AG10803 (cell line): Measurements from ENCODE around the gene MYO1E.

Experiments used
- DNase-seq: peaks from one replicate; pipeline ENCODE4 v3.0.0; 2010; ENCODE audit warnings: low read depth
- H3K4me3 ChIP-seq: 2 replicates; pipeline ENCODE4 v1.5.1; 2011; ENCODE audit warnings: mild to moderate bottlenecking, low read length, control low read depth
- CTCF ChIP-seq: conservative IDR thresholded peaks from 2 replicates; pipeline ENCODE4 v1.5.1; 2011; ENCODE audit warnings: mild to moderate bottlenecking, low read length, control low read depth, inconsistent platforms

Gene MYO1E

GRCh38 chr15:59174835-59175831 is 197.5 kb downstream of the MYO1E start:
- TF ChIP-seq CTCF, result peak; percentile 77
- H3K4me3 ChIP-seq, result no peak overlapping the region
- peak; percentile 68 for DNase-seq

GRCh38 chr15:59174151-59174834 is 198.4 kb downstream of the MYO1E start:
- H3K4me3 ChIP-seq, result no peak overlapping the region

GRCh38 chr15:59173194-59173593 is 199.5 kb downstream of the MYO1E start:
- no peak overlapping the region for H3K4me3 ChIP-seq
- no peak for TF ChIP-seq CTCF
- DNase-seq, result no peak

More at GRCh38 chr15:59174151-59174834, 198.4 kb downstream of the MYO1E start:
- TF ChIP-seq CTCF, result no peak
- DNase-seq, result no peak

- TF ChIP-seq CTCF, result no peak
- H3K4me3 ChIP-seq, result no peak overlapping the region
- DNase-seq, result no peak
Measured at GRCh38 chr15:59172289-59172901, 200.3 kb downstream of the MYO1E start.

- TF ChIP-seq CTCF, result no peak
- H3K4me3 ChIP-seq, result no peak overlapping the region
- no peak for DNase-seq
Measured at GRCh38 chr15:59171067-59171397, 201.6 kb downstream of the MYO1E start.

GRCh38 chr15:59170295-59171066 is 202.2 kb downstream of the MYO1E start:
- peak overlapping the region; percentile 26 for H3K4me3 ChIP-seq
- TF ChIP-seq CTCF, result no peak
- DNase-seq, result peak; percentile 99
